GM12878 (cell line): ENCODE measurements around the gene VWA8. TPM values are rescaled to one million over a fixed set of nuclear protein-coding genes. Genes with fewer than 3 reads are reported as not detected.

Experiments
- ATAC-seq: fragments of 200-7000 bp; cut with Tn5 transposase; 3 replicates; pipeline ENCODE4 v1.9.1; 2020; ENCODE audit warnings: mild to moderate bottlenecking, moderate library complexity
- BruUV-seq: library from RNA; stranded (reverse); fragments of 400-500 nt; replicated peaks from 2 replicates; lab custom pipeline; 2021; lab: Mats Ljungman, UMichigan
- CTCF ChIA-PET: fragments of 300-600 bp; sonication (Branson Sonifier 250); formaldehyde crosslinking; extraction: SDS; loops from one replicate; lab custom pipeline; 2021; ENCODE audit warnings: inconsistent platforms; lab: Yijun Ruan, JAX
- POLR2A ChIA-PET: fragments of 350-600 bp; formaldehyde crosslinking; extraction: SDS; loops from one replicate; lab custom pipeline; 2021; ENCODE audit warnings: inconsistent platforms; lab: Charles Lee
- RAD21 ChIA-PET: fragments of 300-600 bp; sonication (Branson Sonifier 250); formaldehyde crosslinking; loops from one replicate; lab custom pipeline; 2023; ENCODE audit warnings: antibody characterized with exemption; ENCODE audit not compliant: unreplicated experiment; lab: Charles Lee
- SMC1A ChIA-PET: fragments of 300-600 bp; sonication (Branson Sonifier 250); formaldehyde crosslinking; loops from one replicate; lab custom pipeline; 2023; ENCODE audit not compliant: unreplicated experiment, uncharacterized antibody; lab: Charles Lee
- DNase-seq: peaks from one replicate; pipeline ENCODE4 v3.0.0-alpha.2; 2011; ENCODE audit warnings: low read depth, low spot score
- FAIRE-seq: peaks from 3 replicates; lab custom pipeline; 2011; peaks lifted over from hg19 to GRCh38; lab: Jason Lieb, UNC
- H2AFZ ChIP-seq: 2 replicates; pipeline ENCODE4 v1.6.0; 2011; ENCODE audit warnings: low read depth, low read length, control low read depth; ENCODE audit not compliant: control insufficient read depth
- H3K27ac ChIP-seq: 2 replicates; pipeline ENCODE4 v1.5.1; 2011; ENCODE audit warnings: control low read depth; ENCODE audit not compliant: control insufficient read depth, insufficient read depth
- H3K27me3 ChIP-seq, 2 experiments: replicated peaks in 1 of 2; 2 replicates each; pipeline versions ENCODE4 v1.6.0 to v1.6.1; 2011; ENCODE audit warnings: low read length in 1 of 2; ENCODE audit not compliant: control insufficient read depth in 2 of 2, insufficient read depth in 2 of 2
- H3K36me3 ChIP-seq, 2 experiments: 2 replicates each; pipeline ENCODE4 v1.5.1; 2011; ENCODE audit warnings: low read length in 1 of 2; ENCODE audit not compliant: control insufficient read depth in 2 of 2, insufficient read depth in 2 of 2
- H3K4me1 ChIP-seq: 2 replicates; pipeline ENCODE4 v1.6.1; 2011; ENCODE audit warnings: mild to moderate bottlenecking, low read length, moderate library complexity, mixed read lengths; ENCODE audit not compliant: control insufficient read depth, insufficient read depth
- H3K4me2 ChIP-seq: 2 replicates; pipeline ENCODE4 v1.6.0; 2011; ENCODE audit warnings: control low read depth; ENCODE audit not compliant: control insufficient read depth, insufficient read depth
- H3K4me3 ChIP-seq: fragments of 200-600 bp; sonication (generic); 2 replicates; pipeline ENCODE4 v1.5.1; 2016
- H3K79me2 ChIP-seq: 2 replicates; pipeline ENCODE4 v1.6.0; 2011; ENCODE audit warnings: low read length; ENCODE audit not compliant: control insufficient read depth, insufficient read depth
- H3K9ac ChIP-seq: 2 replicates; pipeline ENCODE4 v1.8.0; 2011; ENCODE audit warnings: low read length, control low read depth, mixed read lengths; ENCODE audit not compliant: control insufficient read depth, insufficient read depth
- H3K9me3 ChIP-seq: replicated peaks from 3 replicates; pipeline ENCODE4 v1.5.1; 2011; ENCODE audit warnings: mild to moderate bottlenecking, low read length; ENCODE audit not compliant: control insufficient read depth, insufficient read depth
- H4K20me1 ChIP-seq: 2 replicates; pipeline ENCODE4 v1.6.0; 2011; ENCODE audit not compliant: control insufficient read depth, insufficient read depth
- CBX5 ChIP-seq: sonication (generic); IDR thresholded peaks from 2 replicates; pipeline ENCODE4 v1.6.1; 2016; ENCODE audit warnings: low read depth, moderate library complexity, mild to moderate bottlenecking, inconsistent platforms
- CEBPZ ChIP-seq: fragments of 150-350 bp; IDR thresholded peaks from 2 replicates; pipeline ENCODE4 v1.6.1; 2016; ENCODE audit warnings: low read depth, low read length
- DPF2 ChIP-seq: fragments of 450-650 bp; IDR thresholded peaks from 2 replicates; pipeline ENCODE4 v1.6.1; 2017; ENCODE audit warnings: mild to moderate bottlenecking
- EP300 ChIP-seq, 2 experiments: fragments of 150-350 bp in 1 of 2; IDR thresholded peaks; 2 replicates each; pipeline ENCODE4 v1.6.1; 2011 to 2012; ENCODE audit warnings: low read depth in 2 of 2, low read length in 2 of 2, borderline replicate concordance in 1 of 2, improper control_type of control experiment in 1 of 2, inconsistent platforms in 1 of 2; ENCODE audit not compliant: control insufficient read depth in 1 of 2
- EZH2 ChIP-seq: IDR thresholded peaks from 2 replicates; pipeline ENCODE4 v1.6.1; 2012; ENCODE audit warnings: low read depth, mild to moderate bottlenecking, control low read depth, inconsistent platforms, low read length, borderline replicate concordance; ENCODE audit not compliant: control insufficient read depth
- FOS ChIP-seq: IDR thresholded peaks from 3 replicates; pipeline ENCODE4 v1.6.1; 2011; ENCODE audit warnings: borderline replicate concordance; ENCODE audit not compliant: insufficient read length; ENCODE audit errors: extremely low read depth
- FOXM1 ChIP-seq: IDR thresholded peaks from 2 replicates; pipeline ENCODE4 v1.6.1; 2012; ENCODE audit warnings: low read depth, mild to moderate bottlenecking, inconsistent platforms, low read length, moderate library complexity
- HDGF ChIP-seq: fragments of 450-650 bp; IDR thresholded peaks from 2 replicates; pipeline ENCODE4 v1.6.1; 2016; ENCODE audit warnings: antibody characterized with exemption
- KAT2A ChIP-seq: conservative IDR thresholded peaks from 2 replicates; pipeline ENCODE4 v1.6.1; 2011; ENCODE audit warnings: low read depth, low read length; ENCODE audit not compliant: control insufficient read depth
- NR2C1 ChIP-seq: fragments of 450-650 bp; IDR thresholded peaks from 2 replicates; pipeline ENCODE4 v1.6.1; 2017; ENCODE audit warnings: antibody characterized with exemption, mild to moderate bottlenecking, moderate library complexity
- SP1 ChIP-seq: IDR thresholded peaks from one replicate; pipeline ENCODE4 v1.6.1; 2011; ENCODE audit warnings: low read depth, low read length
- TBL1XR1 ChIP-seq: IDR thresholded peaks from 2 replicates; pipeline ENCODE4 v1.6.1; 2012; ENCODE audit warnings: low read depth, low read length, improper control_type of control experiment
- YBX1 ChIP-seq: fragments of 450-650 bp; IDR thresholded peaks from 2 replicates; pipeline ENCODE4 v1.6.1; 2016; ENCODE audit warnings: antibody characterized with exemption
- ZBED1 ChIP-seq: IDR thresholded peaks from 2 replicates; pipeline ENCODE4 v1.6.1; 2016; ENCODE audit warnings: borderline replicate concordance
- ZNF217 ChIP-seq: fragments of 450-650 bp; IDR thresholded peaks from 2 replicates; pipeline ENCODE4 v1.6.1; 2017; ENCODE audit warnings: antibody characterized with exemption, mild to moderate bottlenecking
- WGBS: methylation state at CpG from one replicate; pipeline ENCODE4 v1.1.6; 2016; ENCODE audit warnings: low lambda C conversion rate; ENCODE audit not compliant: insufficient replicate concordance, insufficient coverage; ENCODE audit errors: missing lambda C conversion rate; 5-methylcytosine and 5-hydroxymethylcytosine counted together
- in situ Hi-C: fragments of 300-500 bp; cut with MboI; formaldehyde crosslinking; loops from 9 replicates; pipeline ENCODE4 v1.14.3; 2018; ENCODE audit warnings: mixed read lengths
- intact Hi-C: fragments of 100-400 bp; cut with micrococcal nuclease; formaldehyde crosslinking; loops from one replicate; pipeline ENCODE4 v1.14.2; 2022; ENCODE audit not compliant: unreplicated experiment
- polyA plus RNA-seq, 11 experiments: library from polyadenylated mRNA; depleted of rRNA in 4 of 11; unstranded in 6 of 11; stranded (reverse) in 5 of 11; fragments of >200 nt; fragmentation: Nextera tagmentation in 4 of 11; fragmentation: Illumina TruSeq in 1 of 11; extraction: Ambion mirVana in 4 of 11; extraction: Trizol in 1 of 11; gene quantifications; 1 replicate in 1 of 11; 2 replicates in 10 of 11; pipeline versions ENCODE4 v1.2.1 to v1.2.3, GENCODE V29; 2011 to 2016; ENCODE audit warnings: inconsistent platforms in 2 of 11, missing spikeins in 2 of 11, low read depth in 1 of 11
- total RNA-seq, 4 experiments: library from RNA; depleted of rRNA in 3 of 4; stranded (reverse); fragments of >200 nt in 3 of 4; fragmentation: Illumina TruSeq in 1 of 4; extraction: Trizol in 1 of 4; gene quantifications; 2 replicates each; pipeline versions ENCODE4 v1.2.1 to v1.2.3, GENCODE V29; 2013 to 2021

VWA8 gene
- total and polyA plus RNA-seq, 10 of the 15 experiments (the other 5 are each of a cell fraction or from before 2014, with no cell fraction given): 3.0 to 21.8 (median 13.5) TPM

GRCh38 chr13:42009057-42009456, 48.1 kb upstream of the VWA8 start (continued):
- no peak for TF ChIP-seq YBX1
- TF ChIP-seq CBX5: no peak

GRCh38 chr13:42007844-42008243, 46.9 kb upstream of the VWA8 start:
- POLR2A ChIA-PET: no interaction called here
- ATAC-seq: no peak
- Histone ChIP-seq H3K4me2 (no peak overlapping the region), H3K9ac (no peak overlapping the region), H3K36me3 (no peaks in the 10 kb centered on the region), H3K9me3 (no peaks in the 10 kb centered on the region), H3K4me3 (no peak overlapping the region), H2AFZ (no peak overlapping the region), H3K27me3 (no peaks in the 10 kb centered on the region; a peak in 2 of 4 replicates), H3K4me1 (no peaks in the 10 kb centered on the region), H4K20me1 (no peaks in the 10 kb centered on the region), H3K79me2 (no peaks in the 10 kb centered on the region), H3K27ac (no peak overlapping the region)
- CTCF ChIA-PET: no interaction called here
- FAIRE-seq: no peak
- DNase-seq: no peak
- BruUV-seq: no TSS peak
- no peak for TF ChIP-seq ZNF217
- TF ChIP-seq EZH2: no peak
- no peak for TF ChIP-seq NR2C1
- no peak for TF ChIP-seq FOS
- TF ChIP-seq FOXM1: no peak
- TF ChIP-seq TBL1XR1: no peak
- TF ChIP-seq SP1: no peak
- no peak for TF ChIP-seq CEBPZ
- no peak for TF ChIP-seq EP300 (IDR thresholded peaks at IDR 0.05; ENCODE audit: borderline replicate concordance in 1 of 2, control insufficient read depth in 1 of 2, low read depth in 2 of 2, low read length in 2 of 2)
- TF ChIP-seq DPF2: no peak
- TF ChIP-seq KAT2A: no peak
- TF ChIP-seq ZBED1: no peak
- no peak for TF ChIP-seq HDGF
- intact Hi-C loops: no loop called here
- in situ Hi-C loops: no loop called here
- WGBS: 64% methylated on average over 1 of the region's 1 CpG
- SMC1A ChIA-PET: no interaction called here
- RAD21 ChIA-PET: no interaction called here
